ENCODE measurements around the gene SLC29A2.

DNA sequence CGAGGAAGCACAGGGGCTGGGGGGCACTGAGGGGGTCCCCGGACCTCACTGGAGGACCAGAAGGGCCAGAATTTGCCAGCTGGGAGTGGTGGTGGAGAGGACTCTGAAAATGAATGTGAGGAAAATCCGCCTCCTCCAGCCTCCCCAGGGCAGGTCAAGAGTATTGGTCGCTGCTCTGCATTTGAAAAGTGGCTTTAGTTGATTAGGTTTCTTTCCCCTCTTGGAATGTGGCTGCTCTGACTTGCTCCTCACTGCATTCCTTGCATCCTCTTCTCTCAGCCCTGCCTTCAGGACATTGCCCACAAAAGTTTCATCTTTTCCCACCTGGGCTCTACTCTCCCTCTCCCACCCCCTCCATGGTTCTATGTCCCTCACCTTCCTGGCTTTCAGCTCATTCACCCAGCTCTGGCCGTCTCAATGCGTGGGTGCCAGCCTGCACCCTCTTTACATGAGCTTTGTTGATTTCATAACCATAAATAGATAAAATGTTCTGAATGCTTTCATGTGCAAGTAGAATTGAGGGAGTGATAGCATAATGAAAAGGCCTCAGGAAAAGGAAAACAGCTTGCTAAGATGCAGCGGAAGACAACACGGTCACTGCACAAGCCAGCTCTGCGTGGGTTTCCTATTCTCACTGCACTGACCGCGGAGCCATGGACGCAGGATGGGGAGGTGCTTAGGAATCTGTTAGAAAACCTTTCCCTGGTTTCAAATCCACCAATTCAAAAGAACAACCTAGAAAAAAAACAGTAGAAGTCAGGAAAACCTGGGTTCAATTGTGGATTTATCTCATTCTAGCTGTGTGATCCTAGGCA lies 42.8 kb upstream of the SLC29A2 start:
- TF ChIP-seq, protein P1, sequence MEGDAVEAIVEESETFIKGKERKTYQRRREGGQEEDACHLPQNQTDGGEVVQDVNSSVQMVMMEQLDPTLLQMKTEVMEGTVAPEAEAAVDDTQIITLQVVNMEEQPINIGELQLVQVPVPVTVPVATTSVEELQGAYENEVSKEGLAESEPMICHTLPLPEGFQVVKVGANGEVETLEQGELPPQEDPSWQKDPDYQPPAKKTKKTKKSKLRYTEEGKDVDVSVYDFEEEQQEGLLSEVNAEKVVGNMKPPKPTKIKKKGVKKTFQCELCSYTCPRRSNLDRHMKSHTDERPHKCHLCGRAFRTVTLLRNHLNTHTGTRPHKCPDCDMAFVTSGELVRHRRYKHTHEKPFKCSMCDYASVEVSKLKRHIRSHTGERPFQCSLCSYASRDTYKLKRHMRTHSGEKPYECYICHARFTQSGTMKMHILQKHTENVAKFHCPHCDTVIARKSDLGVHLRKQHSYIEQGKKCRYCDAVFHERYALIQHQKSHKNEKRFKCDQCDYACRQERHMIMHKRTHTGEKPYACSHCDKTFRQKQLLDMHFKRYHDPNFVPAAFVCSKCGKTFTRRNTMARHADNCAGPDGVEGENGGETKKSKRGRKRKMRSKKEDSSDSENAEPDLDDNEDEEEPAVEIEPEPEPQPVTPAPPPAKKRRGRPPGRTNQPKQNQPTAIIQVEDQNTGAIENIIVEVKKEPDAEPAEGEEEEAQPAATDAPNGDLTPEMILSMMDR (IDR thresholded peaks at IDR 0.05) = no peak
- no peak for TF ChIP-seq POLR2A (IDR thresholded peaks at IDR 0.05)
